WTC11 (cell line): Measurements from ENCODE around the gene ACTRT2. TPM values are rescaled to one million over a fixed set of nuclear protein-coding genes. Genes with fewer than 3 reads are reported as not detected.

Experiments
- ATAC-seq: fragments of 200-7000 bp; cut with Tn5 transposase; 2 replicates; pipeline ENCODE4 v1.10.0; 2021; ENCODE audit warnings: mild to moderate bottlenecking, moderate library complexity
- CTCF ChIA-PET: fragments of 300-600 bp; sonication (Branson Sonifier 250); formaldehyde crosslinking; loops from one replicate; lab custom pipeline; 2021; ENCODE audit warnings: antibody characterized with exemption; lab: Charles Lee
- POLR2A ChIA-PET: fragments of 350-600 bp; sonication (Branson Sonifier 250); formaldehyde crosslinking; loops from one replicate; lab custom pipeline; 2021; ENCODE audit warnings: antibody characterized with exemption; lab: Charles Lee
- DNase-seq: peaks from one replicate; pipeline ENCODE4 v3.0.0; 2021; ENCODE audit warnings: low spot score
- H3K27ac Mint-ChIP-seq: 2 replicates; pipeline ENCODE4 v1.8.0; 2021; ENCODE audit warnings: mixed read lengths
- H3K27me3 Mint-ChIP-seq: 2 replicates; pipeline ENCODE4 v1.8.0; 2021; ENCODE audit warnings: low read depth, mild to moderate bottlenecking, moderate library complexity, mixed read lengths
- H3K36me3 Mint-ChIP-seq: 2 replicates; pipeline ENCODE4 v1.8.0; 2021; ENCODE audit warnings: mixed read lengths
- H3K4me1 Mint-ChIP-seq: 2 replicates; pipeline ENCODE4 v1.8.0; 2022; ENCODE audit warnings: mixed read lengths
- H3K4me3 Mint-ChIP-seq: 2 replicates; pipeline ENCODE4 v1.8.0; 2021; ENCODE audit warnings: mild to moderate bottlenecking, moderate library complexity, mixed read lengths
- H3K9me3 Mint-ChIP-seq: 2 replicates; pipeline ENCODE4 v1.8.0; 2021; ENCODE audit warnings: mixed read lengths
- AR ChIP-seq: fragments of 250-450 bp; sonication (Bioruptor Pico); IDR thresholded peaks from 2 replicates; pipeline ENCODE4 v1.9.0; 2021; ENCODE audit warnings: mild to moderate bottlenecking
- ATF1 ChIP-seq: sonication (generic); formaldehyde crosslinking; IDR thresholded peaks from 2 replicates; pipeline ENCODE4 v1.8.1; 2023; ENCODE audit warnings: mild to moderate bottlenecking, moderate library complexity, missing genetic modification reagents
- ATF2 ChIP-seq: sonication (generic); formaldehyde crosslinking; IDR thresholded peaks from 2 replicates; pipeline ENCODE4 v1.8.1; 2022; ENCODE audit warnings: low read depth, missing genetic modification reagents, borderline replicate concordance
- E2F4 ChIP-seq: sonication (generic); formaldehyde crosslinking; IDR thresholded peaks from 2 replicates; pipeline ENCODE4 v1.8.1; 2022; ENCODE audit warnings: low read depth, mild to moderate bottlenecking, moderate library complexity, missing genetic modification reagents, borderline replicate concordance
- FOXJ3 ChIP-seq: sonication (generic); formaldehyde crosslinking; IDR thresholded peaks from 2 replicates; pipeline ENCODE4 v1.9.0; 2021; ENCODE audit warnings: missing genetic modification reagents, mild to moderate bottlenecking, borderline replicate concordance
- FOXK1 ChIP-seq: sonication (generic); formaldehyde crosslinking; IDR thresholded peaks from 2 replicates; pipeline ENCODE4 v1.8.0; 2022; ENCODE audit warnings: mild to moderate bottlenecking, moderate library complexity, missing genetic modification reagents
- FOXP4 ChIP-seq: sonication (generic); formaldehyde crosslinking; IDR thresholded peaks from 2 replicates; pipeline ENCODE4 v1.8.0; 2022; ENCODE audit warnings: mild to moderate bottlenecking, missing genetic modification reagents
- KAT7 ChIP-seq: sonication (generic); formaldehyde crosslinking; IDR thresholded peaks from 2 replicates; pipeline ENCODE4 v1.8.1; 2023; ENCODE audit warnings: missing genetic modification reagents, mild to moderate bottlenecking, borderline replicate concordance
- MAX ChIP-seq: sonication (generic); formaldehyde crosslinking; IDR thresholded peaks from 2 replicates; pipeline ENCODE4 v1.8.0; 2022; ENCODE audit warnings: mild to moderate bottlenecking, missing genetic modification reagents
- NR1H2 ChIP-seq: sonication (generic); formaldehyde crosslinking; IDR thresholded peaks from 2 replicates; pipeline ENCODE4 v1.9.0; 2021; ENCODE audit warnings: mild to moderate bottlenecking, moderate library complexity, missing genetic modification reagents
- NR2C2 ChIP-seq: sonication (generic); formaldehyde crosslinking; IDR thresholded peaks from 2 replicates; pipeline ENCODE4 v1.8.0; 2022; ENCODE audit warnings: mild to moderate bottlenecking, missing genetic modification reagents
- NR3C1 ChIP-seq: sonication (generic); formaldehyde crosslinking; conservative IDR thresholded peaks from 2 replicates; pipeline ENCODE4 v1.8.1; 2023; ENCODE audit warnings: low read depth, mild to moderate bottlenecking, missing genetic modification reagents
- PREB ChIP-seq: sonication (generic); formaldehyde crosslinking; IDR thresholded peaks from 2 replicates; pipeline ENCODE4 v1.8.1; 2022; ENCODE audit warnings: mild to moderate bottlenecking, missing genetic modification reagents, moderate library complexity, borderline replicate concordance
- RORB ChIP-seq: fragments of 250-450 bp; sonication (Bioruptor Pico); IDR thresholded peaks from 2 replicates; pipeline ENCODE4 v1.9.0; 2021; ENCODE audit warnings: mild to moderate bottlenecking
- SMAD3 ChIP-seq: sonication (generic); formaldehyde crosslinking; IDR thresholded peaks from 2 replicates; pipeline ENCODE4 v1.8.0; 2022; ENCODE audit warnings: missing genetic modification reagents, mild to moderate bottlenecking, borderline replicate concordance
- SOX15 ChIP-seq: fragments of 250-450 bp; sonication (Bioruptor Pico); IDR thresholded peaks from 2 replicates; pipeline ENCODE4 v1.9.0; 2021; ENCODE audit warnings: mild to moderate bottlenecking
- ZBTB21 ChIP-seq: sonication (generic); formaldehyde crosslinking; IDR thresholded peaks from 2 replicates; pipeline ENCODE4 v1.8.1; 2023; ENCODE audit warnings: mild to moderate bottlenecking, missing genetic modification reagents, borderline replicate concordance
- ZNF263 ChIP-seq: sonication (generic); formaldehyde crosslinking; IDR thresholded peaks from 2 replicates; pipeline ENCODE4 v1.8.1; 2022; ENCODE audit warnings: low read depth, mild to moderate bottlenecking, moderate library complexity, missing genetic modification reagents
- ZNF512 ChIP-seq: sonication (generic); formaldehyde crosslinking; IDR thresholded peaks from 2 replicates; pipeline ENCODE4 v1.8.1; 2022; ENCODE audit warnings: missing genetic modification reagents, borderline replicate concordance
- total RNA-seq: library from RNA; stranded (reverse); gene quantifications from 3 replicates; pipeline ENCODE4 v1.2.3, GENCODE V29; 2021

ACTRT2 gene
- total RNA-seq, 1 experiment from 2014 or later: not detected

GRCh38 chr1:2986549-2987305 is 34.5 kb upstream of the ACTRT2 start:
- Mint-ChIP-seq H3K27me3 (no peaks in the 10 kb centered on the region), H3K36me3 (peaks cover 20% of the 10 kb centered on the region), H3K27ac (no peak overlapping the region), H3K4me1 (no peaks in the 10 kb centered on the region), H3K4me3 (no peak overlapping the region), H3K9me3 (peaks cover 31% of the 10 kb centered on the region)
- ChIA-PET CTCF (no interaction called here), POLR2A (no interaction called here)
- ATAC-seq (no peak), DNase-seq (no peak)
- TF ChIP-seq MAX (CRISPR knock-in tag) (no peak), RORB (no peak), E2F4 (CRISPR knock-in tag) (no peak)
- TF ChIP-seq, all 79 proteins: peak for 0

GRCh38 chr1:2987773-2988172 is 33.5 kb upstream of the ACTRT2 start:
- POLR2A ChIA-PET: no interaction called here
- H3K9me3 Mint-ChIP-seq: peaks cover 34% of the 10 kb centered on the region
- H3K4me3 Mint-ChIP-seq: no peak overlapping the region
- CTCF ChIA-PET: interaction anchor here (0.8 kb wide), 1 partner anchor 24 kb away, joined by 3 read pairs; no protein-coding TSS in a partner anchor
- no peak for DNase-seq
- no peak overlapping the region for H3K27ac Mint-ChIP-seq
- peaks cover 24% of the 10 kb centered on the region for H3K36me3 Mint-ChIP-seq
- no peaks in the 10 kb centered on the region for H3K4me1 Mint-ChIP-seq
- ATAC-seq: no peak
- peaks cover 3% of the 10 kb centered on the region for H3K27me3 Mint-ChIP-seq
- no peak for TF ChIP-seq NR1H2 (CRISPR knock-in tag)
- TF ChIP-seq FOXP4: no peak
- TF ChIP-seq ATF1 (CRISPR knock-in tag): no peak
- TF ChIP-seq NR3C1 (CRISPR knock-in tag): no peak
- no peak for TF ChIP-seq NR2C2 (CRISPR knock-in tag)
- TF ChIP-seq FOXK1: no peak
- TF ChIP-seq SMAD3 (CRISPR knock-in tag): no peak
- no peak for TF ChIP-seq AR
- TF ChIP-seq KAT7 (CRISPR knock-in tag): no peak
- TF ChIP-seq ZNF263 (CRISPR knock-in tag): no peak
- no peak for TF ChIP-seq PREB
- TF ChIP-seq ATF2 (CRISPR knock-in tag): no peak
- TF ChIP-seq FOXJ3 (CRISPR knock-in tag): no peak
- no peak for TF ChIP-seq ZBTB21 (CRISPR knock-in tag)
- no peak for TF ChIP-seq ZNF512 (CRISPR knock-in tag)
- TF ChIP-seq SOX15: no peak
